ENCODE results near the gene NF2. TPM values are rescaled to one million over a fixed set of nuclear protein-coding genes. Genes with fewer than 3 reads are reported as not detected.
"Not testable (repeated sequence)": the region's sequence is repeated elsewhere in the genome, so short reads cannot be mapped to it uniquely, and the experiment has no call there.

NF2 gene
- total RNA-seq, 1 experiment from 2014 or later = 56.9 TPM

DNA sequence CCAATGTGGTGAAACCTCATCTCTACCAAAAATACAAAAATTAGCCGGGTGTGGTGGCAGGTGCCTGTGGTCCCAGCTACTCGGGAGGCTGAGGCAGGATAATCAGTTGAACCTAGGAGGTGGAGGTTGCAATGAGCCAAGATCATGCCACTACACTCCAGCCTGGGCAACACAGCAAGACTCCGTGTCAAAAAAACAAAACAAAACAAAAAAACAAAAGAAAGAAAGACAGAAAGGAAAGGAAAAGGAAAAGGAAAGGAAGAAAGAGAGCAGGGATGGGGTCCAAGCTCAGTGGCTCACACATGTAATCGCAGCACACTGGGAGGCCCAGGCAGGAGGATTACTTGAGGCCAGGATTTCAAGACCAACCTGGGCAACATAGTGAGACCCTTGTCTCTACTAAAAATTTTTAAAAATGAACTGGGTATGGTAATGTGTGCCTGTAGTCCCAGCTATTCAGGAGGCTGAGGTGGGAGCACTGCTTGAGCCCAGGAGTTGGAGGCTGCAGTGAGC, 17.2 kb upstream of the NF2 start:
- H3K9me3 Mint-ChIP-seq; DNase-seq (ENCODE audit: low spot score); CTCF ChIA-PET; ATAC-seq; H3K27ac Mint-ChIP-seq; H3K36me3 Mint-ChIP-seq; POLR2A ChIA-PET; H3K4me3 Mint-ChIP-seq; H3K27me3 Mint-ChIP-seq (ENCODE audit: low read depth): not testable (repeated sequence)
- peaks cover 15% of the 10 kb centered on the region for H3K4me1 Mint-ChIP-seq
- peak; percentile 5; the same call in 1 of the 2 replicates for TF ChIP-seq ZNF121 (CRISPR knock-in tag; IDR thresholded peaks at IDR 0.05)

DNA sequence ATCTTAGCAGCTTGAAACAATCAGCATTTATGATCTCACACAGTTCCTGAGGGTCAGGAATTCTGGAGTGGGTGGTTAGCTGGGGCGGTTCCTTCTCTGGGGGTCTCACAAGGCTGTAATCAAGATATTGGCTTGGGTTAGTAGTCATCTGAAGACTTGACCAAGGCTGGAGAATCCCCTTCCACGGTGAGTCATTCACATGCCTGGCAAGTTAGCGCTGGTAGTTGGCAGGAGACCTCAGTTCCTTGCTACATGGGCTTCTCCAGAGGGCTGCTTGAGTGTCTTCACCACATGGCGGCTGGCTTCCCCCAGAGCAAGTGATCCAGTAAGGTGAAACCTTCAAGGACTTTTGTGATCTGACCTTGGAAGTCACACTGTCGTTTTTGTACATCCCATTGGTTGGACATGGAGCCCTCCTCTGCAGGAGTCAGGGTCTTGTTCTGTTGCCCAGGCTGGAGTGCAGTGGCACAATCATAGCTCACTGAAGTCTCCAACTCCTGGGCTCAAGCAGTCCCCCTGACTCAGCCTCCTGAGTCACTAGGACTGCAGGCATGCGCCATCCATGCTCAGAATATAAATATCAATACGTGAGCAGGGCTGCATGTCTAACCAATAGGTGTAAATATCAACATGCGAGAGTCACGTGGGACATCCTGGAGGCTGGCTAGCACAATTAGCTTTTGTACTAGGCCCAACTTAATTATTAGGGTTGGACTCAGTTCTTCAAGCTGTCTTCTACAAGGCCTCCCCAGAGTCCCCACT, 15.3 kb upstream of the NF2 start:
- POLR2A ChIA-PET = no interaction called here
- H3K4me3 Mint-ChIP-seq = no peak overlapping the region
- no peak for TF ChIP-seq MYBL2 (CRISPR knock-in tag; IDR thresholded peaks at IDR 0.05)
- TF ChIP-seq JUN (CRISPR knock-in tag; IDR thresholded peaks at IDR 0.05) = no peak
- TF ChIP-seq ZNF232 (CRISPR knock-in tag; IDR thresholded peaks at IDR 0.05) = no peak
- DNase-seq (ENCODE audit: low spot score) (no peak), ATAC-seq (no peak)
- H3K27ac Mint-ChIP-seq = no peak overlapping the region
- no peaks in the 10 kb centered on the region for H3K36me3 Mint-ChIP-seq
- CTCF ChIA-PET = interaction anchor here (0.7 to 2.5 kb wide), 5 partner anchors 9 to 491 kb away, joined by 3 to 11 read pairs (median 4); no protein-coding TSS in a partner anchor
- no peaks in the 10 kb centered on the region for H3K9me3 Mint-ChIP-seq
- H3K27me3 Mint-ChIP-seq (ENCODE audit: low read depth) = no peaks in the 10 kb centered on the region
- H3K4me1 Mint-ChIP-seq = no peaks in the 10 kb centered on the region

DNA sequence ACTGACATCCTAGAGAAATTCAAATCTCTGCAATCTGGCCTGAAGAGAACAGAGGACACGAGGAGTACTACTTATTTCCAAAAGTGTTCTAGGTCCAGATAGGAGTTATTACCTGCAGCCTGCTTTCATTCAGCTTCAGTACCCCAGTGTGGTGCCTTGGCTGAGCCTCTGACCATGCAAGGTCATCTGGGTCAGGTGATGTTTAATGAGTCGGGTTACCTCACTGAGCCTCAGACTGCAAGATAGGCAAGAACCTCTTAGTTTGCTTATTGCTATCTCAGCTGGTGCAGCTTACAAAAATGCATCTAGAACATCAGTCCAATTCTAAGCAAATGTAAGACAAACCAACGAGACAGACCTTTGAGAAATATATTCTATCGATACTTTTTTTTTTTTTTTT, 9.5 kb upstream of the NF2 start:
- Mint-ChIP-seq H3K36me3 (no peaks in the 10 kb centered on the region), H3K9me3 (peaks cover 9% of the 10 kb centered on the region), H3K27me3 (ENCODE audit: low read depth) (peaks cover 14% of the 10 kb centered on the region), H3K4me3 (no peak overlapping the region), H3K4me1 (peaks cover 4% of the 10 kb centered on the region), H3K27ac (no peak overlapping the region)
- no peak for TF ChIP-seq TEAD1 (CRISPR knock-in tag; IDR thresholded peaks at IDR 0.05)
- TF ChIP-seq, protein P1, sequence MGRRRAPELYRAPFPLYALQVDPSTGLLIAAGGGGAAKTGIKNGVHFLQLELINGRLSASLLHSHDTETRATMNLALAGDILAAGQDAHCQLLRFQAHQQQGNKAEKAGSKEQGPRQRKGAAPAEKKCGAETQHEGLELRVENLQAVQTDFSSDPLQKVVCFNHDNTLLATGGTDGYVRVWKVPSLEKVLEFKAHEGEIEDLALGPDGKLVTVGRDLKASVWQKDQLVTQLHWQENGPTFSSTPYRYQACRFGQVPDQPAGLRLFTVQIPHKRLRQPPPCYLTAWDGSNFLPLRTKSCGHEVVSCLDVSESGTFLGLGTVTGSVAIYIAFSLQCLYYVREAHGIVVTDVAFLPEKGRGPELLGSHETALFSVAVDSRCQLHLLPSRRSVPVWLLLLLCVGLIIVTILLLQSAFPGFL (CRISPR knock-in tag; IDR thresholded peaks at IDR 0.05; ENCODE audit: borderline replicate concordance) = no peak
- TF ChIP-seq HMGA2 (CRISPR knock-in tag; IDR thresholded peaks at IDR 0.05) = no peak
- TF ChIP-seq, protein P2, sequence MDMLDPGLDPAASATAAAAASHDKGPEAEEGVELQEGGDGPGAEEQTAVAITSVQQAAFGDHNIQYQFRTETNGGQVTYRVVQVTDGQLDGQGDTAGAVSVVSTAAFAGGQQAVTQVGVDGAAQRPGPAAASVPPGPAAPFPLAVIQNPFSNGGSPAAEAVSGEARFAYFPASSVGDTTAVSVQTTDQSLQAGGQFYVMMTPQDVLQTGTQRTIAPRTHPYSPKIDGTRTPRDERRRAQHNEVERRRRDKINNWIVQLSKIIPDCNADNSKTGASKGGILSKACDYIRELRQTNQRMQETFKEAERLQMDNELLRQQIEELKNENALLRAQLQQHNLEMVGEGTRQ (CRISPR knock-in tag; IDR thresholded peaks at IDR 0.05) = 0 out of 2 replicates have a peak, but pooled peaks have one; percentile 12
- ATAC-seq (peak; percentile 30; the same call in 1 of the 2 replicates), DNase-seq (ENCODE audit: low spot score) (no peak)
- ChIA-PET POLR2A (interaction anchor here (0.7 kb wide), 1 partner anchor 39 kb away, joined by 5 read pairs; no protein-coding TSS in a partner anchor), CTCF (interaction anchor here (0.7 kb wide), 1 partner anchor 1511 kb away, joined by 3 read pairs; no protein-coding TSS in a partner anchor)

DNA sequence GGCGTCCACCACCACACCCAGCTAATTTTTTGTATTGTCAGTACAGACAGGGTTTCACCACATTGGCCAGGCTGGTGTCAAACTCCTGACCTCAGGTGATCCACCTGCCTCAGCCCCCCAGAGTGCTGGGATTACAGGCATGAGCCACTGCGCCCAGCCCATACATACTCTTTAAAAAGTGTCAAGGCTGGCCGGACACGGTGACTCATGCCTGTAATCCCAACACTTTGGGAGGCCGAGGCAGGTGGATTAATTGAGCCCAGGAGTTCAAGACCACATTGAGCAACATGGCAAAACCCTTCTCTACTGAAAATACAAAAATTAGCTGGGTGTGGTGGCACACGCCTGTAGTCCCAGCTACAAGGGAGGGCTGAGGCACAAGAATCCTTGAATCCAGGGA, 9.0 kb upstream of the NF2 start:
- H3K4me3 Mint-ChIP-seq; H3K36me3 Mint-ChIP-seq; DNase-seq (ENCODE audit: low spot score); H3K4me1 Mint-ChIP-seq; H3K27ac Mint-ChIP-seq; CTCF ChIA-PET; H3K9me3 Mint-ChIP-seq; ATAC-seq: not testable (repeated sequence)
- peaks cover 16% of the 10 kb centered on the region for H3K27me3 Mint-ChIP-seq (ENCODE audit: low read depth)
- POLR2A ChIA-PET = interaction anchor here (0.7 kb wide), 1 partner anchor 38 kb away, joined by 5 read pairs; no protein-coding TSS in a partner anchor

DNA sequence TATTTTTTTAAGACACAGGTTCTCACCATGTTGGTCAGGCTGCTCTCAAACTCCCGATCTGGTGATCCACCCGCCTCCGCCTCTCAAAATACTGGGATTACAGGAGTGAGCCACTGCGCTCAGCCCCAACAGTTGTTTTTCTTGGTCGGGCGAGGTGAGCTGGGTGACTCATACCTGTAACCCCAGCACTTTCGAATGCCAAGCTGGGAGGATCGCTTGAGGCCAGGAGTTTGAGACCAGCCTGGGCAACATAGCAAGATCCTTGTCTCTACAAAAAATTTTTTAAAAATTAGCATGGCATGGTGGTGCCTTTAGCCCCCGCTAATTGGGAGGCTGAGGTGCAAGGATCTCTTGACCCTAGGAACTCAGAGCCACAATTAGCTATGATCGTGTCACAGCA, 7.0 kb upstream of the NF2 start:
- Mint-ChIP-seq H3K4me3 (no peak overlapping the region), H3K9me3 (peaks cover 9% of the 10 kb centered on the region), H3K27me3 (ENCODE audit: low read depth) (peaks cover 16% of the 10 kb centered on the region), H3K27ac (no peak overlapping the region), H3K4me1 (peaks cover 4% of the 10 kb centered on the region), H3K36me3 (no peaks in the 10 kb centered on the region)
- no peak for ATAC-seq
- CTCF ChIA-PET = interaction anchor here (0.7 to 3.0 kb wide), 3 partner anchors 9 to 119 kb away, joined by 3 to 11 read pairs (median 5); no protein-coding TSS in a partner anchor
- no peak for DNase-seq (ENCODE audit: low spot score)
- POLR2A ChIA-PET = no interaction called here
- TF ChIP-seq MXD4 (CRISPR knock-in tag; IDR thresholded peaks at IDR 0.05; ENCODE audit: borderline replicate concordance) = no peak
- no peak for TF ChIP-seq ZBTB21 (CRISPR knock-in tag; IDR thresholded peaks at IDR 0.05; ENCODE audit: borderline replicate concordance)
- TF ChIP-seq SMAD3 (CRISPR knock-in tag; IDR thresholded peaks at IDR 0.05; ENCODE audit: borderline replicate concordance) = no peak
- TF ChIP-seq RORB (CRISPR knock-in tag; IDR thresholded peaks at IDR 0.05) = no peak
- TF ChIP-seq GRHL2 (CRISPR knock-in tag; IDR thresholded peaks at IDR 0.05; ENCODE audit: insufficient replicate concordance, severe bottlenecking) = no peak
- no peak for TF ChIP-seq GABPB1 (CRISPR knock-in tag; IDR thresholded peaks at IDR 0.05)
- no peak for TF ChIP-seq KAT7 (CRISPR knock-in tag; IDR thresholded peaks at IDR 0.05; ENCODE audit: borderline replicate concordance)
- no peak for TF ChIP-seq NFE2L1 (CRISPR knock-in tag; IDR thresholded peaks at IDR 0.05)
- TF ChIP-seq, protein P3, sequence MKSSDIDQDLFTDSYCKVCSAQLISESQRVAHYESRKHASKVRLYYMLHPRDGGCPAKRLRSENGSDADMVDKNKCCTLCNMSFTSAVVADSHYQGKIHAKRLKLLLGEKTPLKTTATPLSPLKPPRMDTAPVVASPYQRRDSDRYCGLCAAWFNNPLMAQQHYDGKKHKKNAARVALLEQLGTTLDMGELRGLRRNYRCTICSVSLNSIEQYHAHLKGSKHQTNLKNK (CRISPR knock-in tag; IDR thresholded peaks at IDR 0.05) = no peak
- no peak for TF ChIP-seq ZNF416 (CRISPR knock-in tag; IDR thresholded peaks at IDR 0.05)
- TF ChIP-seq NR3C1 (CRISPR knock-in tag; conservative IDR thresholded peaks at IDR 0.05; ENCODE audit: low read depth) = no peak

All from WTC11 (cell line).